NK-92 (cell line): ENCODE data around the gene RPL10.

Experiments
- DNase-seq: peaks from one replicate; lab custom pipeline; 2025; ENCODE audit not compliant: unreplicated experiment; lab: John Stamatoyannopoulos, UW

The RPL10 gene

GRCh38 chrX:154445776-154446175 is 47.6 kb downstream of the RPL10 start:
- no peak for DNase-seq

GRCh38 chrX:154446430-154446829 is 48.3 kb downstream of the RPL10 start:
- DNase-seq, result no peak

- no peak for DNase-seq
These were observed 50.3 kb downstream of the RPL10 start for GRCh38 chrX:154448484-154448883.

- DNase-seq, result no peak
These were observed 51.4 kb downstream of the RPL10 start for GRCh38 chrX:154449618-154450017.

GRCh38 chrX:154450312-154450711 is 52.1 kb downstream of the RPL10 start:
- no peak for DNase-seq
